ENCODE measurements around the gene ANKS1A. TPM values are rescaled to one million over a fixed set of nuclear protein-coding genes. Genes with fewer than 3 reads are reported as not detected.

The ANKS1A gene
- total RNA-seq, 4 donors from 2014 or later: 25.7 to 49.7 (median 28.1) TPM

DNA sequence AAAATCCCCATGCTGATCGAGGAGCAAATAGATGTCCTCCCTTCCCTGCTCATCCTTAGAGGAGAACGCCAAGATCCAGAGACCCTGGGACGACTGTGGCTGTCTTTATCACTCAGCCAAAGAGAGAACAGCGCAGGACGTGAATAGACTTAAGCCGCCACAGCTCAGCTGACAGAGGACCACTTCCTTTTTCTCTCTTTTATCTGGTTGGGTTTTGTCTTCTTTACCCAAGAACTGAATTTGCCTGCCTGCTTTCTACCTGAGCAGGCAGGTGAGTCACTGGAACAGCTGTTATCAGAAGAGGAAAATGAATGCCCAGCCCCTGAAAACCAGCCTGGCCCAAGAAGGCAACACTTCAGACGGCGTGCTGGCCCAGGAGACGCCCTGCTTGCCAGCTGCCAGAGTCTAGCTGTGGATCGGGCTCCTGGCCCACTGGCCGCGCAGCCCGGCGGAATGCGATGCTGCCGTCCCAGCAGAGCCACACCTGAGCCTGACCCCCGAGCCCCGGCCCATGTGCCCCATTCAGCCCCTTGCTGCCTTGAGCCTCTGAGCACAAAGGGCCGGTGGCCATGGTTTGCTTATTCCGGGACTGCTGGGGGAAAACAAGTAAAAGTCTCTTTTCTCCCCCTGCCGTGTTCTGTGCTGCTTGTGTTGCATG lies 169.9 kb downstream of the ANKS1A start:
- TF ChIP-seq CTCF (IDR thresholded peaks at IDR 0.05): no peak
- ATAC-seq (ENCODE audit: low FRiP score) (no peak), DNase-seq (ENCODE audit: low spot score) (no peak)

- no peak for TF ChIP-seq CTCF (IDR thresholded peaks at IDR 0.05)
- DNase-seq (ENCODE audit: low spot score) (no peak), ATAC-seq (ENCODE audit: low FRiP score) (no peak)
These were observed 170.7 kb downstream of the ANKS1A start for GRCh38 chr6:35059596-35060345.

DNA sequence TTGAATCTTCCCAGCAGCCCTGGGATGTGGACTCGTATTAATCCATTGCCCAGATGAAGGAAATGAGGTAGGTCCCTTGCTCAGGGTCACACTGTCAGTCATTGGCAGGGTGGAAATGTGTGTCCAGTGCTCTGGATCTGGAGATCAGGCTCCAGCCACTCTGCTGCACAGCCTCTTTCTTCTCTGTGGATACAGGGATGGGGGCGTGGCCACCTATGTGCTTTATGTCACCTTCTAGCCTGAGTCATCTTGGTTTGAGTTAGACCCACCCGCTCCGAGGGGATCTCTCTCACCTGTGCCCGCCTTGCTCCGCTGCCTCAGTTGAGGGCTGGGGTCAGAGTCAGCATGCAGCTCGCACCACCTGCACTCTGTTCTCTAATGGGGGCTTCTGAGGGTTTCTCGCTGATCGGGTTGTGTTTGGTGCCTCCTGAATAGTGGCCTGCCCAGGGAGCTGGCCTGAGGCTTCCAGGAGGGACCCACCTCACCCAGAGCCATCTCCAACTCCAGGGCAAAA lies 172.1 kb downstream of the ANKS1A start:
- TF ChIP-seq CTCF (IDR thresholded peaks at IDR 0.05): no peak
- ATAC-seq (ENCODE audit: low FRiP score): no peak
- DNase-seq (ENCODE audit: low spot score): no peak

- no peak for TF ChIP-seq CTCF (IDR thresholded peaks at IDR 0.05)
- DNase-seq (ENCODE audit: low spot score) (no peak), ATAC-seq (ENCODE audit: low FRiP score) (no peak)
These were observed 172.8 kb downstream of the ANKS1A start for GRCh38 chr6:35061651-35062410.

GRCh38 chr6:35062676-35063574 lies 173.9 kb downstream of the ANKS1A start:
- ATAC-seq (ENCODE audit: low FRiP score): no peak
- TF ChIP-seq CTCF (IDR thresholded peaks at IDR 0.05): no peak

DNA sequence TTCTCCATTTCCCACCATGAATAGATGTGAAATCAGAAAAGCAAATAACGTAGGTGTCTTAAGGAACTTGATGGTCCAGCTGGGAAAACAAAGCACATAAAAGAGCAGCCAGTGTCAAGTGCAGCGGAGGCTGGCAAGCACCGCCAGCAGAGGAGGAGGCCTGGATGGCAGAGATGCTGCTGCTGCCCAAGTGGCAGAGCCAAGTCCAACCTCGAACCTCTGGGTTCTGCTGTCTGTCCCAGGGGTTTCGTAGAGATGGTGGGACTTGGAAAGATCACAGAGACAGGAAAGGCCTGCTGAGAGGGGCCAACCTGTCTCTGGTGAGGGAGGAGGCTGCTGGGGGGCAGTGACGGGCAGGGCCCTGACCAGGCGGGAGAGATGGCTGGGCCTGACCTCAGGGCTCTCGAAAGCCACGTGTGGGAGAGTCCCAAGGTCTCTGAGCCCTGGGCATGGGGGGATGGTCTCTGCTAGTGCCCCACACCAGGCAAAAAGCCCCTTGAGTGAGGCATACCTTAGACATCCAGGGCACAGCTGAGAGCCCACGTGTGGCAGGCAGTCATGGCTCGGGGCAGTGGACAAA lies 174.7 kb downstream of the ANKS1A start:
- DNase-seq (ENCODE audit: low spot score) (no peak), ATAC-seq (ENCODE audit: low FRiP score) (no peak)
- no peak for TF ChIP-seq CTCF (IDR thresholded peaks at IDR 0.05)

More at GRCh38 chr6:35062676-35063574, 173.9 kb downstream of the ANKS1A start:
- no peak for DNase-seq (ENCODE audit: low spot score)
